Activated naive CD8-positive, alpha-beta T cell treated with anti-CD3 and anti-CD28 coated beads, Interleukin-2, amount 50 U/mL, for 16 hours (primary cell): ENCODE measurements around the gene TMEFF2.

Experiments
- DNase-seq: peaks from one replicate; pipeline ENCODE4 v3.0.0-alpha.2; 2020; ENCODE audit warnings: low read depth, low spot score

TMEFF2 gene

DNA sequence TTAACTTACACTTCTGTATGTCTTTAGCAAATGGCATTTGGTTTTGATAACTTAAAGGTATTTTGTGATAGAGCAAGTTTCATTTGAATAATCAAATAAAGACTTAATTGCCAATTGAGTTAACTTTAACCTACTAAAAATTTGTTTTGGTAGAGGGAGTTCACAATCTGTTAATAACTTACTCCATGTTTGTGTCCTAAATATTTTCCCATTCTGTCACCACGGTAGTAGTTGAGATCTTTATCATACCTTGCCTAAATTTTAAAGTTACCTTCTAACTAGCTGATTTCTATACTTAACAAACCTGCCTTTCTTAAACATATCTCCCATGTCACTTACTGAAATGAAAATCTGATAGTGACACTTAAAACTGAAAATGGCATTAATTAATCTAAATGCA, 127.1 kb downstream of the TMEFF2 start:
- no peak for DNase-seq

DNA sequence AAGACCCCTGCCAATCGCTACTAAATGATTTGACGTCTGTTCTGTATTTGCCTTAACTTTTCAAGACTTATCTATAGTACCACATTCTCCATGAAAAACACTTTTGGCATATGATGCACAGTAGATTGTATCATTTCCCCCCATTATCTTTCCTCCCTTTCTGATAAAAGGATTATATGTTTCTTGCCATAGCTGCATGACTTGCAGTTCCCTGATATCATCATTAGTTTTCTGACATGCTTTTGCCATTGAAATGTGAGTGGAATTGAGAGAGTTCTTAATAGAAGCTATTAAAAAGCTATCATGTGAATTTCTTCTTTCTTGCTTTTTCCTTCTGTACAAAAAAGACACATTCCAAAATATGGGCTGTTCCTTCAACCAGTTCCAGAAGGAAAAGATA, 130.3 kb downstream of the TMEFF2 start:
- no peak for DNase-seq

DNA sequence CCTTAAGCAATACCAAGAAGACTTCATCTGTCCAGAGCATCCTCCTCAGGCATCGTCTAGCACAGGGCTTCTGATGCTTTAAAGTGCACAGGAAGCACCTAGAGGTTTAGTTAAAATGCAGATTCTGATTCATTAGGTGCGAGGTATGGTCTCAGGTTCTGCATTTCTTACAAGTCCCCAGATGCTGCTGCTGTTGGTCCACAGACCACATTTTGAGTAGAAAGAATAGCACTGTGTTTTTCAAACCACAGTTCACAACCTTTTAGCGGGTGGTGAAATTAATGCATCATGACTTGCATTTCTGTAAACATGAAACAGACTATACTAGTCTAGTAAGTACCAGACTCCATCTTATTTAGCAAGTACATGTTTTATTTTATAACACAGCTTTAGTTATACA, 134.6 kb downstream of the TMEFF2 start:
- DNase-seq: no peak

DNA sequence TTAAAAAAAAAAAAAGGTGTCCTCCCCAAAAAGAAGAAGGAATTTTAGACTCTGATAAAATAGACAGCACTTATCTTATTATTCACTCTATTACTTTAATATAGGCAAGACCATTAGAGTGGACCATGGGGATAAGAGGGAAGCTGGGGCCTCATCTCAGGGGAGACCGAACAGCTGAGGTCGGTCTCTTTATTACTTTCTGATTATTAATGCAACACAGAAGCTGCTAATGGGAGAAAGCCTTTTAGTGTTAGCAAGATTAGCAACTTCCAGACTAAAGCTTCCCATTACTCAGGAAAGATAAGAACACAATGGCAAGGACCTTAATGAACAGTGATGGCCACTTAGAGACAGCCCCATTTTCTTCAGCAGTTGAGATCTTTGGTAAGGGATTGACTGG, 135.5 kb downstream of the TMEFF2 start:
- no peak for DNase-seq

DNA sequence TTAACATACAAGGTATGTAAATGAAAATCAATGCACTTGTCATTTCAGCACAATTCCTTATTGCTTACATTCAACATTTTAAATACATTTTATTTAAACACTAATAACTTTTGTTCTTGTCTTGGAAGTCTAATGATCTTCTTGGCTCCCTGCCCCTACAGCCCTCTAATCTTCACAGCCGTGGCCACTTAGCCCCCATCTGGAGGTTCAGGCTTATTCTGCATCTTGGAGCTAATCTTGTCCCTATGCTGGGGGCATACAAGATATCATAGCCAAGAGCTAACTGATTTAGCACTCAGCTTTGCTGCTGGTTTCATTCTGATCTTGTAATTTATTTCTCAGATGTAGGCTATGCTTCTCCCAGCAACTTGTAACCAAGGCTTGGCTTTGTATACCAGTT, 140.8 kb downstream of the TMEFF2 start:
- DNase-seq: no peak

DNA sequence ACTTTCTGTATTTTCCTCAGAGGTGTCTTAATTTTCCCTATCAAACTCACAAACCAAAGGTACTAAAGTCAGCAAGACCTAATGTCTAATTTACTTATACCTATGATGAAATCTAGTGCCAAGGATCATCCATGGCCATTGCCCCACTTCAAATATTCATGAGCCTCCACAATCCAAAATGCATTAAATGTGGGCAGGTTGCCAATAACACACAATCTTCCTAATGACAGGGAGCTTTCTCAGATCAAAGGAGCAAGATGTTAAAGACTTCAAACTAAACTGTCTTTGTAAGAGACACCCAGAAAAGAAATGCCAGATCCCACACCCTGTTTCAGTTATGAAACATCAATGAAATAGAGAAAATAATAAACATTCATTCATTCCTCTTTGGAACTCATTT, 143.2 kb downstream of the TMEFF2 start:
- no peak for DNase-seq

DNA sequence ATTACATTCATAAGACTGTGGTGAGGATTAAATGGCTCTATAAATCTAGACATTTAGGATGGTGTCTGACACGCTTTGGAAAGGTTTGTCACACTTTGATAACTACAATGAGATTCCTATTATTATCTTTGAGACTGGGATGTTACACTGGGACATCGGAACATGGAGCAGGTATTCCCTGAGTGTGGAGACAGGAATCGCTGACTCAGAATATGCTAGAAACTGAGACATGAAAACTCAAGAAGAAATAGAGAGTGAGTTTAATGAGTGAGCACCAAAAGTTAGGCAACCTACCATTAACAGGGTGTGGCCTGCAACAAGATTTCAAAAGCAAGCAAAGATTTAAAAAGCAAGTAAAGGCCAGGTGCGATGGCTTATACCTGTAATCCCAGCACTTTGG, 145.4 kb downstream of the TMEFF2 start:
- no peak for DNase-seq

DNA sequence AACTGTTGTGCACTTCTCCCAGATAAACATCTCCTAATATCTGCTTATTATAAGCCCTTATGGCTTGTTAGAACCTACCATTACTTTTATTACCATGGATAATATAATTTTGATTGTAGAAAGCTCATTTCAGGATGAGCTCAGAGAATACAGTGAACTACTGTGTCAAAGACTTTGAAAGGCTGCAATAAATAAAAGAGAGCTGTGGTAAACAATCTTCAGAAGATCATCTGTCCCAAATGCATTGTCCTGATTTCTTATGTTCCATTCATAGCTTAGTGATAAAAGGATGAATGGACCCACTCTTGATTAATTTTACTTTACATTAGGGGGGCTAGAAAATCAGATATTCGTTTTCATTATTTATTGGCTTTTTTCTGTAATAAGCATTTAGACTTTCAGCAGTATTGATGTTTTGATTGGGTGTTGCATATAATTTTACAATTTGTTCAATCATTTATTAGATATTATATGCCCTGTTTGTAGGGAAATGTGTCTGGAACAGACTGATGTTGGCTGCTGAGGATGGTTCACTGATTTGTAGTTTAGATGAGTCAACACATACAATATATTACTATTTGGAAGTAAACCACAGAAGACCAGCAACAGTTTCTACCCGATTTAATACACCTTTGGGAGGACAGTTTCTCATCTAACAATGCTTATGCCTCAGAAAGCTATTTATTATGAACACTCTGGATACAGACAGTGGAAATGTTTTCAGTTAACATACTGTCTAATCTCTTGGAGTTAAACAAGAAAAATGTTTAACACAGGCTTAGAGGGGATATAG, 147.2 kb downstream of the TMEFF2 start:
- no peak for DNase-seq

DNA sequence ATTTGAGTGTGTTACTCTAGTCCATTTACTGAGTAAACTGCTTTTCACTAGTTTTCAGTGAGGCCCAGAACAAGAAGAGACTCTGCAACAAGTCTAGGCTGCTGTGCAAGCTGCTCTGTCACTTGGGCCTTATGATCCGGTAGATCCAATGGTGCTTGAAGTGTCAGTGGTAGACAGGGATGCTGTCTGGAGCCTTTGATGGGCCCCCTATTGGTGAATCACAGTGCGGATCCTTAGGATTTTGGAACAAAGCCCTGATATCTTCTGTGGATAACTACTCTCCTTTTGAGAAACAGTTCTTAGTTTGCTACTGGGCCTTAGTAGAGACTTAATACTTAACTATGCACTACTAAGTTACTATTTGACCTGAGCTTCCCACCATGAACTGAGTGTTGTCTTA, 150.2 kb downstream of the TMEFF2 start:
- no peak for DNase-seq

DNA sequence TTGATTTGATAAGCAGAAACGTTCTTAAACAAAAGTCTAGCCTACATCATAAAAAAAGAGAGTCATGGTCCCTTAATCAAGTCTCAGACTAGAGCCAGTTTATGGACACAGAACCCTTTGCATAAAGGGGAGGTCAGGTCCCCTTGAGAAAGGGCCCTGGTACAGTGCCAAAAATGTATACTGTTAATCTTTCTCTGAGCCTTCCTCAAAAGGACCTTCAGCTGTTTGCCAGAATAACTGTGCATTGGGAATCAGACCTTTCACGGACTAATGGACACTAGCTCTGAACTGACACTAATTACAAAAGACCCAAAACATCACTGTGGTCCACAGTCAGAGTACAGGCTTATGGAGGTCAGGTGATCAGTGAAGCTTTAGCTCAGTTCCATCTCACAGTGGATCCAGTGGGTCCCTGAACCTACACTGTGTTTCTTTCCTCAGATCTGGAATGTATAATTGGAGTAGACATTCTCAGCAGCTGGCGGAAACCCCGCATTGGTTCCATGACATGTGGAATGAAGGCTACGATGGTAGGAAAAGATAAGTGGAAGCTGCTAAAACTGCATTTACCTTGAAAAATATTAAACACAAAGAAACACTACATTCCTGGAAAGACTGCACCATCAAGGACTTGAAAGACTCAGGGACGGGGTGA, 151.4 kb downstream of the TMEFF2 start:
- no peak for DNase-seq

DNA sequence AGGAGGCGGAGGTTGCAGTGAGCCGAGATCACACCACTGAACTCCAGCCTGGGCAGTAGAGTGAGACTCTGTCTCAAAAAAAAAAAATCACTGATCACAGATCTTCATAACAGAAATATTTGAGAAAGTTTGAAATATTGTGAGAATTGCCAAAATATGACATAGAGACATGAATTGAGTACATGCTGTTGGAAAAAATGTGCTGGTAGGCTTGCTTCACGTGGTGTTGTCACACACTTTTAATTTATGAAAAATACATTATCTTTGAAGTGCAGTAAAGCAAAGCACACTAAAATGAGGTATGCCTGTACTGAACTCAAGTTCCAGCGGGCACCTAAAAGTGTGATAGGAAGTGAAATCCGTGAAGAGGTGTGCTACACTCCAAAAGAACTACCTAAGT, 152.6 kb downstream of the TMEFF2 start:
- DNase-seq: no peak

DNA sequence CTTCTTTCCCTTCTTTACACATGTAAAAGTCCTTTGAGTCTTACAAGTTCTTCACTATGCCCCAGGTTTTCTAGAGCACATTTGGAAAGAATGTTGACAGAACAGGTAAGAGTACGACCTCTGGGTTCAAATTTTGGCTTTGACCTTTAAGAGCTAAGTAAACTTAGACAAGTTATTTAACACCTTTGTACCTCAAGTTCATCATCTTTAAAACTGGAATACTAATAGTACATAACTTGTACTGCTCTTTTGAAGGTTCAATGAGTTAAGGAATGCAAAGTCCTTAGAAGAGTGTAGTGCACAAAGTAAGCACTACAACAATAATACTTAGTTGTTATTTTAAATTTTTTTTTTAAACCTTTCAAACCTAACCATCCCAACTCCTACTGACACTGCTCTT, 156.6 kb downstream of the TMEFF2 start:
- DNase-seq: no peak

DNA sequence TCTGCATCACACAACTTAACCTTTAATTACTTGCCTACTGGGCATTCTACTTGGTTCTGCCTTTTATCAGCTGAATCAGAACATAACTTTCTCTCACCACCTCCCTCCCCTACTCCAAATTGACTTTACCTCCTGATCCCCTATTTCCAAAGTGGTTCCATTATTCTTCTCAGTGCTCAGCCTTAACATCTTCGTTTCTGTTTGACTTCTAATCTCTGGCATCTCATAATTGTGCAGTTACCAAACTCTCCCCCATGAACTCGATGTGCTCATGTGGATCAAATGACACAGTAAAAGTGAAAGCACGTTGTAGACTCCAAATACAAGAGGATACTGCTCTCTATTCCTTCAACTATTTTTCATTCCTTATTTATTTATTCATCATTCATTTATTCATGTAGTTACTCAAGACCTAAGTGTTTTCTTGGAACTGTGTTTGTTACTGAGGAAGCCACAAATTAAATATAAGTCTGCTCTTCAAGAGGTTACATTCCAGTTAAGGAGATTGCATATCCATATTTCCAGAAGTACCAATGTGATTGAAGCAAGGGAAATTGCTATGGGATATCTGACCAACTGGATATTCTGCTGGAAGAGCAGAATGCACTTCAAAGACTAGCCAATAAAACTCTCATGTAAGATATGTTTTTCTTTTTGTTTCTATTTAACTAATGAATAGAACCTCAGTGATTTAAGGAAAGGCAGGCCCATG, 158.8 kb downstream of the TMEFF2 start:
- no peak for DNase-seq

DNA sequence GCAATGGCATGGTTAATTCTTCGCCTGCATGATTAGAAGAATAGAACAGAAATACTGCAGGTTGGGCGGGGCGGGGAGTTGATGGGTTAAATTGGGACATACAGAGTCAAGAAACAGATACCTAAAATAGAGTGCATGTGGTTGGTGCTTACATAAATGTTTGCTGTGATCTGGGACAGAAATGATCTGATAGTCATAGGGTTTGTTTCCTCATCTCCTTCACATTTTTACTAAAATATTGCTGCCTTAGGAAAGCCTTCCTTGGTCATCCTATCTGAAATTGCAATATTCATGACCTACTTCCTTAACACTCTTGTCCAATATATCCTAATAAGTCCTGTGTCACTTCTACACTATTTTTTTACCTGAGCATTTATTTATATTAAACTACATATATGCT, 163.9 kb downstream of the TMEFF2 start:
- no peak for DNase-seq

DNA sequence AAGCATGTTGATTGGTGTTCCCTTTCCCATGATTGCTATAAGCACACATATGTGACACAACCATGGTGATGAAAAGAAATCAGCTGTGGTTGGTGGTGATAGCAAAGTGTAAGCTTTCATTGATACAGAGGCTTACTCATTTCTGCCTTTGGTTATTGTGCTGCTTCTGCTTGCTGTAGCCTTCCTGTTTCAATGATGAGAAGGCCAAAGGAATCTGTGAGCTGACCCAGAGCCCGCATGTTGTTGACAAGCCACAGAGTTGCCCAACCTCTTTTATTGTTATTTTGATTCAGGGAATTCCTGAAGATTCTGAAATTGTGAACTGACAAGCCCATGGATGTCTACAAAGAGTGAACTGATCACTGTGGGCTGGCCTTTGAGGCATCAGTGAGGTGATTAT, 164.4 kb downstream of the TMEFF2 start:
- DNase-seq: no peak

DNA sequence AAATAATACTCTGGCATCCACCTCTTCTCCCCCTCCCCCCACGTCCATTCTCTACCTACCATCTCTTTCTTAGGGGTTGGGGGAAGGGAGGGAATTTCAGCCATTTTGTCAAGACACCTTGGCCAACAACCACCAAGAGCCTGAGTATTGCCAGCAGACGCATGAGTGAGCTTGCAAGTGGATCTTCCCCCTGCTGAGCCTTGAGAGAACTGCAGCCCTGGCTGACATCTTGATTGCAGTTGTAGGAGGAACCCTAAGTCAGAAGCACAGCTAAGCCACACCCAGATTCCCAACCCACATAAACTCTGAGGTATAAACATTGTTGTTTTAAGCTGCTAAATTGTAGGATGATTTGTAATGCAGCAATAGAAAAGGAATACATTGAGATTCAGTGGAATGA, 165.6 kb downstream of the TMEFF2 start:
- DNase-seq: no peak

DNA sequence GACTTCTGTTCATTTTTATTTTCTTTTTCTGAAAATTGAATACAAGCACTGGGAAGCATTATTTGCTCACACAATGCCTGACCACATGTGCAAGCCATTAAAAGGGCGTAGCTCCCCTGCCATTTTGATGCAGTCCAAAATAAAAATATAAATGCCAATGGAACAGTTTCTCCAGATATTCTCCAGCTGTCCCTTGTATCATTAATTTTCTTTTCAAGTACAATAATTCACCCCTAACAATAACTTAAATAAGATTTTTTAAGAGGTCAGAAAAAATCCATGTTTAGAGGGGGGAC, 168.0 kb downstream of the TMEFF2 start:
- DNase-seq: no peak

DNA sequence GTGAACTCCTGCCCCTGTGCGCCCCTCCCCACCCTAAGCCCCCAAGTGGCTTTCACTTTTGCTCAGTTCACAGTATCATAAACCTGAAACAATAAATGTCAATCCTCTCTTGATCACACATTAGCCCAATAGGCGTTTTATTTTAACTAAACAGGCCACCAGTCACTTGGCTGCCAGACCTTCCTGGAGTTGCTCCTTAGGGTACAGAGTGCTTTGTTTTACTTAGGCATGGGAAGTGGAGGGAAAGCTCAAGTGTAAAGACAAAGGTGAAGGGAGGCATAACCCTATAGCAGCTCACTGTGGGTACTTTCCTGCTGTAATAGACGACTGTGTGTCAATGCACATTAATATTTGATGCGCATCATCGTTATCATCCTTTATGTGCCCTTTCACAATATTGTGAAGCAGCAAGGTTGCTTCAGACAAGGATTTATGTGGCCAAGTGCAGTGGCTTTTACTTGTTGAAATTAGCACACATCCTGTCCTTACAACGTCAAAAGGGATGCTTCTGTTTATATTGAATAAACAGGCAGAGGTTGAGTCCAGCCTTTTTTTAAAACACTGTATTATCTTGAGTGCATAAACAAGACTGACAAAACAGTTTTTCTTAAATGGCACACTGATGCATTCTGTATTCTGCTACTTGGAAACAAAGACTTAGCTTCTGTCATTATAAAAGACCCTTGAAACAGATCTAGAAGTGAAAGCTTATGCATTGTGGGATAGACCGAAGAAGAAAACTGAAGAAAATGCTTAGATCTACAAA, 168.5 kb downstream of the TMEFF2 start:
- no peak for DNase-seq

DNA sequence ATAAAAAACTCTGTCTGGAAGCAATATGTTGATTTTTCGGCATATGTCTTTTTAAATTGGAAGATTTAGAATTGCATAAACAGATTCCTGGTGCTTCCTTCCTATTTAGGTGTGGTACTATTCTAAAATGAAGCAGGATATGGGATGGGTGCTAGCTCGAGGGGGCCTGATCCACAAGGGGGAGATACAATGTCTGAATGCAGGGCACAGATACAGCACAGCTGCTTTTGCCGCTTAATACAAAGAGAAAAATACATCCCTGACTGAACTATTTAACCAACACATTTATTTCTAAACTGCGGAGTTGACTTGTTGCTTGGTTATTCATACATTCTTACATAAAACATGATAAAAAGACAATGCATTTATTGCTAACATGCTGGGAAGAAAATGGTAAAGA, 169.1 kb downstream of the TMEFF2 start:
- no peak for DNase-seq

DNA sequence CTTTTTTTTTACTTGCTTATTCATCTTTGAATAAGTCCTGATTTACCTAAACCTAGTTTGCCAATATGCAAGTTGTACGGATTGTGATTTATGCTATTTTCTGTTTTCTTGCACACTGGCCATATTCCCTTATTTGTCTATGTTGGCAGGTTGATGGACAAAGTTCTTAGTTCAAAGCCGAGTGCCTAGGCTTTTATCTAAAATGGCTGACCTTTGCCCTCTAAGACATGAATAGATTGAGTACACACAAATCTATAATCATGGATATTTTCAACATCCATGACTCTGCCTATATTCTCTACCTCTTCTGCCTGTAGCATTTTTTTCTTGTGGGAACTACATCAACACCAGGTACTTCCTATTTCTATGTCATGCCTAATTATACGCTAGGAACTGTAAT, 171.7 kb downstream of the TMEFF2 start:
- no peak for DNase-seq

DNA sequence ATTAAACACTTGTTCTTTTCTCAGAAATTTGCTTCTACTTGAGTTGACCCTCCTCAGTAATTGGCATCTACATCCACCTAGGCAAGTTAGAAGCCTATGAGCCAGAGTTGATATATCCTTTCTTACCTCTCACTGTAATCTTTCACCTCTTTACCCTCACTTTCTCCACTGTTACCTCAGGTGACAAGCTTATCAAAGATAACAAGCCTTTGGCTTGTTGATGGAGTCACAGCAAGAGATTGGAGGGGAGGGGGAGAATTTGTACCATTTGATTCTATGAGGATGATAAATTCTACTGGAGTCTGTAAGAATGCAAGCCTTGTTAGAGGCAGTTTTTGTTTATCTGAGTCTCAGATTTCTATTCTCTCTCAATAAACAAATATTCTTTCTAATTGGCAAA, 176.9 kb downstream of the TMEFF2 start:
- DNase-seq: no peak

DNA sequence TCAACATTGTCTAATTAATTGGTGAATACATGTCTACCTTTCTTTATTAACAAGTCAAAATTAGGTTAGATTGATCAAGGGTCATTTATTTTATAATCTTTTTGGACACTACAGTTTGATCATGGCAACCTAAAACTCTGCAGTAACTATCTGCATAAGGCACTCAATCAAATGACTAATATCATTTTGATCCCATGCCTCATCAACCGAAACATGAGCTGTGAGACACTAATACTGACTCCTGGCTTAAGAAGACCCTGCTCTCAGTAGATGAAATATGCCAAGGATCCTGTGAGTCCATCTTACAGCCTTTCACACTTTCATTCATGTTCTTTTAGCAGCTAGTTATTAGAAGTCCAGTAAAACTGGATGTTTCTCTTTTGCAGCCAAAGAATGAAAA, 178.5 kb downstream of the TMEFF2 start:
- DNase-seq: no peak
